Sigmoid colon (tissue), 7 donors: ENCODE measurements around the gene RIMBP2. TPM values are rescaled to one million over a fixed set of nuclear protein-coding genes. Genes with fewer than 3 reads are reported as not detected.

Experiments
- DNase-seq: peaks from one replicate; pipeline ENCODE4 v3.0.0-alpha.2; 2019
- H3K27ac ChIP-seq, 4 donors: fragments of 200-600 bp; sonication (generic); one replicate each; pipeline ENCODE4 v1.5.1; 2016 to 2019; ENCODE audit warnings: mild to moderate bottlenecking in 1 of 4
- H3K27me3 ChIP-seq, 3 donors: fragments of 200-600 bp; sonication (generic); one replicate each; pipeline ENCODE4 v1.5.1; 2019; ENCODE audit warnings: mild to moderate bottlenecking in 1 of 3
- H3K36me3 ChIP-seq, 4 donors: fragments of 200-600 bp; sonication (generic); one replicate each; pipeline ENCODE4 v1.5.1; 2016 to 2019
- H3K4me1 ChIP-seq, 4 donors: fragments of 200-600 bp; sonication (generic); one replicate each; pipeline ENCODE4 v1.5.1; 2017 to 2019
- H3K4me3 ChIP-seq, 4 donors: fragments of 200-600 bp; sonication (generic); one replicate each; pipeline ENCODE4 v1.5.1; 2017 to 2019; ENCODE audit warnings: mild to moderate bottlenecking in 2 of 4, moderate library complexity in 1 of 4
- H3K9me3 ChIP-seq, 4 donors: fragments of 200-600 bp in 3 of 4; sonication (generic) in 3 of 4; one replicate each; pipeline versions ENCODE4 v1.5.1 to v1.6.1; 2013 to 2019
- EP300 ChIP-seq, 4 donors: sonication (generic); formaldehyde crosslinking; IDR thresholded peaks; one replicate each; pipeline ENCODE4 v1.6.1; 2017; ENCODE audit warnings: antibody characterized with exemption in 4 of 4
- POLR2A ChIP-seq, 2 donors: fragments of 450-650 bp; IDR thresholded peaks; one replicate each; pipeline ENCODE4 v1.6.1; 2016; ENCODE audit warnings: antibody characterized with exemption in 2 of 2, mild to moderate bottlenecking in 2 of 2, moderate library complexity in 2 of 2
- POLR2AphosphoS5 ChIP-seq, 4 donors: sonication (generic); formaldehyde crosslinking; IDR thresholded peaks; one replicate each; pipeline ENCODE4 v1.6.1; 2017; ENCODE audit warnings: antibody characterized with exemption in 4 of 4
- whole genome bisulfite sequencing, 2 donors: extraction: QIAGEN DNeasy Blood & Tissue Kit; methylation state at CpG; one replicate each; pipeline ENCODE4 v1.1.7; 2013; 5-methylcytosine and 5-hydroxymethylcytosine counted together
- intact Hi-C: fragments of 100-400 bp; cut with DNase I; formaldehyde crosslinking; loops from one replicate; pipeline ENCODE4 v1.15.1; 2023
- polyA plus RNA-seq, 3 donors: library from polyadenylated mRNA; stranded (reverse); fragments of 200-250 nt; gene quantifications; one replicate each; pipeline ENCODE4 v1.2.3, GENCODE V29; 2013
- total RNA-seq, 4 donors: library from RNA; depleted of rRNA; stranded (reverse); fragments of >200 nt; gene quantifications; one replicate each; pipeline ENCODE4 v1.1.0, GENCODE V29; 2016
- TF ChIP-seq, protein P1 (sequence below), 4 experiments: fragments of 450-650 bp in 3 of 4; fragments of 200-600 bp in 1 of 4; IDR thresholded peaks; one replicate each; pipeline ENCODE4 v1.5.1; 2016 to 2019; ENCODE audit warnings: antibody characterized with exemption in 4 of 4, mild to moderate bottlenecking in 3 of 4, moderate library complexity in 2 of 4
- donor health status: healthy with polysubstance abuse.
- donor health status: Bipolar disorder and iron deficiency.
- donor health status: healthy.

The RIMBP2 gene
- total and polyA plus RNA-seq, 7 donors: under 0.01 to 5.5 (median 1.4) TPM

GRCh38 chr12:130496516-130497120, 219.5 kb downstream of the RIMBP2 start:
- no peak overlapping the region for H3K27ac ChIP-seq
- 81 to 83% methylated on average over 14 of the region's 14 CpGs for WGBS, 2 donors
- no peaks in the 10 kb centered on the region for H3K27me3 ChIP-seq
- TF ChIP-seq POLR2A (IDR thresholded peaks at IDR 0.05) (no peak), EP300 (IDR thresholded peaks at IDR 0.05) (no peak), POLR2AphosphoS5 (IDR thresholded peaks at IDR 0.05) (no peak)
- TF ChIP-seq, protein P1, sequence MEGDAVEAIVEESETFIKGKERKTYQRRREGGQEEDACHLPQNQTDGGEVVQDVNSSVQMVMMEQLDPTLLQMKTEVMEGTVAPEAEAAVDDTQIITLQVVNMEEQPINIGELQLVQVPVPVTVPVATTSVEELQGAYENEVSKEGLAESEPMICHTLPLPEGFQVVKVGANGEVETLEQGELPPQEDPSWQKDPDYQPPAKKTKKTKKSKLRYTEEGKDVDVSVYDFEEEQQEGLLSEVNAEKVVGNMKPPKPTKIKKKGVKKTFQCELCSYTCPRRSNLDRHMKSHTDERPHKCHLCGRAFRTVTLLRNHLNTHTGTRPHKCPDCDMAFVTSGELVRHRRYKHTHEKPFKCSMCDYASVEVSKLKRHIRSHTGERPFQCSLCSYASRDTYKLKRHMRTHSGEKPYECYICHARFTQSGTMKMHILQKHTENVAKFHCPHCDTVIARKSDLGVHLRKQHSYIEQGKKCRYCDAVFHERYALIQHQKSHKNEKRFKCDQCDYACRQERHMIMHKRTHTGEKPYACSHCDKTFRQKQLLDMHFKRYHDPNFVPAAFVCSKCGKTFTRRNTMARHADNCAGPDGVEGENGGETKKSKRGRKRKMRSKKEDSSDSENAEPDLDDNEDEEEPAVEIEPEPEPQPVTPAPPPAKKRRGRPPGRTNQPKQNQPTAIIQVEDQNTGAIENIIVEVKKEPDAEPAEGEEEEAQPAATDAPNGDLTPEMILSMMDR (IDR thresholded peaks at IDR 0.05): no peak
- intact Hi-C loops: no loop called here
- H3K9me3 ChIP-seq: no peaks in the 10 kb centered on the region
- H3K36me3 ChIP-seq: no peaks in the 10 kb centered on the region
- H3K4me1 ChIP-seq: no peaks in the 10 kb centered on the region
- no peak overlapping the region for H3K4me3 ChIP-seq
- no peak for DNase-seq

GRCh38 chr12:130495156-130495555, 220.9 kb downstream of the RIMBP2 start:
- 85 to 88% methylated on average over 8 of the region's 8 CpGs for WGBS, 2 donors
- intact Hi-C loops: no loop called here
- Histone ChIP-seq H3K4me3 (no peak overlapping the region), H3K27me3 (peaks cover 0 to 10% (median 0%) of the 10 kb centered on the region in 3 donors), H3K36me3 (no peaks in the 10 kb centered on the region), H3K27ac (no peak overlapping the region), H3K4me1 (no peaks in the 10 kb centered on the region), H3K9me3 (no peaks in the 10 kb centered on the region)
- TF ChIP-seq, protein P1 (IDR thresholded peaks at IDR 0.05): no peak
- TF ChIP-seq POLR2AphosphoS5 (IDR thresholded peaks at IDR 0.05) (no peak), POLR2A (IDR thresholded peaks at IDR 0.05) (no peak), EP300 (IDR thresholded peaks at IDR 0.05) (no peak)
- no peak for DNase-seq

- Histone ChIP-seq H3K9me3 (no peaks in the 10 kb centered on the region), H3K27me3 (peaks cover 0 to 10% (median 0%) of the 10 kb centered on the region in 3 donors), H3K4me1 (no peaks in the 10 kb centered on the region), H3K4me3 (no peak overlapping the region), H3K36me3 (no peaks in the 10 kb centered on the region), H3K27ac (no peak overlapping the region)
- 90 to 92% methylated on average over 8 of the region's 8 CpGs for WGBS, 2 donors
- intact Hi-C loops: no loop called here
- TF ChIP-seq, protein P1 (IDR thresholded peaks at IDR 0.05): no peak
- TF ChIP-seq POLR2AphosphoS5 (IDR thresholded peaks at IDR 0.05) (no peak), POLR2A (IDR thresholded peaks at IDR 0.05) (no peak), EP300 (IDR thresholded peaks at IDR 0.05) (no peak)
- no peak for DNase-seq
Measured at GRCh38 chr12:130494736-130495135, 221.4 kb downstream of the RIMBP2 start.

- H3K27me3 ChIP-seq: peaks cover 0 to 12% (median 0%) of the 10 kb centered on the region in 3 donors
- H3K36me3 ChIP-seq: no peaks in the 10 kb centered on the region
- no peaks in the 10 kb centered on the region for H3K9me3 ChIP-seq
- no peak overlapping the region for H3K4me3 ChIP-seq
- DNase-seq: no peak
- H3K27ac ChIP-seq: no peak overlapping the region
- no peaks in the 10 kb centered on the region for H3K4me1 ChIP-seq
- intact Hi-C loops: no loop called here
- WGBS, 2 donors: 80 to 84% methylated on average over 13 of the region's 13 CpGs
- no peak for TF ChIP-seq POLR2A (IDR thresholded peaks at IDR 0.05)
- TF ChIP-seq, protein P1 (IDR thresholded peaks at IDR 0.05): no peak
- TF ChIP-seq POLR2AphosphoS5 (IDR thresholded peaks at IDR 0.05): no peak
- no peak for TF ChIP-seq EP300 (IDR thresholded peaks at IDR 0.05)
Measured at GRCh38 chr12:130493951-130494350, 222.1 kb downstream of the RIMBP2 start.
